Activated naive CD8-positive, alpha-beta T cell (primary cell): ENCODE data around the gene CREB3L1.
"Not testable (repeated sequence)": the region's sequence is repeated elsewhere in the genome, so short reads cannot be mapped to it uniquely, and the experiment has no call there.

ENCODE experiments used
- H3K27ac Mint-ChIP-seq: one replicate; pipeline ENCODE4 v1.8.0; 2021; ENCODE audit warnings: mixed read lengths
- H3K27me3 Mint-ChIP-seq: one replicate; pipeline ENCODE4 v1.8.0; 2021; ENCODE audit warnings: mixed read lengths
- H3K36me3 Mint-ChIP-seq: one replicate; pipeline ENCODE4 v1.8.0; 2021; ENCODE audit warnings: mixed read lengths
- H3K4me1 Mint-ChIP-seq: one replicate; pipeline ENCODE4 v1.8.0; 2021; ENCODE audit warnings: low read depth, mixed read lengths
- H3K4me3 Mint-ChIP-seq: one replicate; pipeline ENCODE4 v1.8.0; 2021; ENCODE audit warnings: mild to moderate bottlenecking, mixed read lengths
- H3K9me3 Mint-ChIP-seq: one replicate; pipeline ENCODE4 v1.8.0; 2021; ENCODE audit warnings: low read depth, mixed read lengths

The CREB3L1 gene

DNA sequence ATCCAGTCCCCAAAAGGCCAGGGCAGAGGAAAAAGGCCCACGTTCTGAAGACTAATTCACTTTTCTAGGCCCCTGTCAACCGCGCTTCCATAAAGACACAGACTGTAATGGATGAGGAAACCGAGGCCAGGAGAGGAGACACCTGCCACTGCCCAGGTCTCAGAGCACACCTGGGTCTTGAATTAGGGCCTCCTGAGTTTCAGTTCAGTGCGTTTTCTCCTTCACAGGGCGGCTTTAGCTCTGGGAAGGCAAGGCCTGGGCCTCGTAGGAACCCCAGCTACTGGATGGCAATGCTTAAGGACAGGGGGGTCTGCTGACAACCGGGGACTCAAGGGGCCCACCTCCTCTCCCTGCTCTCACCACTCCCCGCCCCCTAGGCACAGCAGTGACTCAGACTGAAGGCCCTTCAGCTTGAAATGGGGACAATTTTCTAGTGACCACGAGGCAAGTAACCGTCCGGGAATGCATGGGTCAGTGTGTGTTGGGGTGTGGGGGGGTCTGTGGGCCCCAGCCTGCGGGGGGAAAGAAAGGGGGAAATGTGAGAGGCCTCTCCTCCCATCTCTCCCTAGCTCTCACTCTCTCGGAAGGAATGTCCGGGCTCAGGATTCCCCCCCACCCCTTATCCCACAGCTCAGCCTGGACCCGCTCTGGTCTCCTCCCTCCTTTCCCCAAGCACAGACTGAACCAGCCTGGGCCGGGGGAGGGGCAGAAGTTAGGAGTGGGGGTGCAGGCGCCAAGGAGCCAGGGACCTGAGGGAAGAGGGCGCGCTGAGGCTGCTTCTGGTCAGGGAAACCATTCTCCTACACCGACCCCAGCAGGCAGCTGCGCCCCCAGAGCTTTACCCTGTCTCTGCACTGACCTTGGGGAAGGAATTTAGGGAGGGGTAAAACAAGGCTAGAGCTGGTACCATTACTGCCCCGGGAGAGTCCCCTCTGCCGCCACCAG lies 17.2 kb downstream of the CREB3L1 start:
- peak overlapping the region; percentile 52 for H3K4me3 Mint-ChIP-seq
- no peaks in the 10 kb centered on the region for H3K36me3 Mint-ChIP-seq
- H3K27ac Mint-ChIP-seq = no peak overlapping the region
- H3K9me3 Mint-ChIP-seq = no peaks in the 10 kb centered on the region
- H3K27me3 Mint-ChIP-seq = no peaks in the 10 kb centered on the region
- H3K4me1 Mint-ChIP-seq = peaks cover 4% of the 10 kb centered on the region

DNA sequence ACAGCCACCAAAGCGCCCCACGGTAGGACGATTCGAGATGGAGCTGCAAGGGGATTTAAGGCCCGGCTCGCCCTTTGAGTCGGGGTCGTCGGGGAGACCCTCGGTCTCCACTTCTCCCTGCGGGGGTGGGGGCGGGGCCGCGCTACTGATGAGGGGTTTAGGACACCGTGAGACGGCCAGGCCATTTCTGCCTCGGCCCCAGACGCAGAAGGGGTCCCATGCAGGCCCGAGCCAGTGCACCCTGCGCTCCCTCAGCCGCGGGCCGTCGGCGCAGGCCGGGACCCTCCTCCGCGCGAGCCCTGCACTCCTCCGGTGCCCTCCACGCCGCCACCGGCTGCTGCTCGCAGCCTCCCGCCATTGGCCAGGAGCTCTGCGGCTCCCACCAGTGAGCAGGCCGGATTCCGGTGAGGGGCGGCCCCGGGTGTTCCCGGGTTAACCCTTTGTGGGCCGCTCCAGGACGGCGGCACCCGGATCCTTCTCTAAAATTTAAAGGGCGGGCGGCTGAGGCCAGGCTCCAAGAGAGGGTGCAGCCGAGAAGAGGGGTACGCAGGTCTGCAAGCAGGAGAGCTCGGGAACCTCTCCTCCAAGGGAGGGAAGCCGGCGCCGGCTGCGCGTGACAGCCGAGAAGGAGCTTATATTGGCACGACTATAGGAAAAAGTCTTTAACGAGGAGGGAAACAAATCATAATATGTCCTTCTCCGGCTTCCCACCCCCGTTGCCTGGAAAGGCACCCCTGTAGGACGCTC lies 18.0 kb downstream of the CREB3L1 start:
- peaks cover 4% of the 10 kb centered on the region for H3K4me1 Mint-ChIP-seq
- H3K36me3 Mint-ChIP-seq = no peaks in the 10 kb centered on the region
- H3K27me3 Mint-ChIP-seq = no peaks in the 10 kb centered on the region
- no peaks in the 10 kb centered on the region for H3K9me3 Mint-ChIP-seq
- H3K27ac Mint-ChIP-seq = no peak overlapping the region
- peak overlapping the region; percentile 88 for H3K4me3 Mint-ChIP-seq

DNA sequence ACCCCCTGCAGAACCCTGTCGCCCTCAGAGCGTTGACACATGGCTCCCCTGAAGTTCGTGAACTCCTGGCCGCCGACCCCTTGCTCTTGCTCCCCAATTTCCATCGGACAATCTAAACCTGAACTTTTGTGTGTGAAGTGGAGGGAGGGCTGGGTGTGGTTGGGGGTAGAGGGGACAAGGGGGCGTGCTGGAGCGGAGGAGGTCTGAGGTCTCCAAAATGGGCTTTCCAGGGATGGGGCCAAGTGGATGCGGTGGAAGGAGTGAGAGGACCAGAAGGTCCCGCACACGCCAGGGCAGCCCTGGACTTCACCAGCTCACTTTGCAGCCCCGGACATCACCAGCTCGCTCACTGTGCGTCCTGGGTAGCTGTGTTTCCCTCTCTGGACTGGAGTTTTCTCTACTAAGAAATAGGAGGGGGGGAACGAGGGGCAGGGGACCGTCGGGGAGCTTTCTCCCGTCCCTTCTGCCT lies 18.6 kb downstream of the CREB3L1 start:
- Mint-ChIP-seq H3K36me3 (no peaks in the 10 kb centered on the region), H3K27ac (no peak overlapping the region), H3K4me3 (peak overlapping the region; percentile 88), H3K27me3 (no peaks in the 10 kb centered on the region), H3K4me1 (peaks cover 4% of the 10 kb centered on the region), H3K9me3 (no peaks in the 10 kb centered on the region)

DNA sequence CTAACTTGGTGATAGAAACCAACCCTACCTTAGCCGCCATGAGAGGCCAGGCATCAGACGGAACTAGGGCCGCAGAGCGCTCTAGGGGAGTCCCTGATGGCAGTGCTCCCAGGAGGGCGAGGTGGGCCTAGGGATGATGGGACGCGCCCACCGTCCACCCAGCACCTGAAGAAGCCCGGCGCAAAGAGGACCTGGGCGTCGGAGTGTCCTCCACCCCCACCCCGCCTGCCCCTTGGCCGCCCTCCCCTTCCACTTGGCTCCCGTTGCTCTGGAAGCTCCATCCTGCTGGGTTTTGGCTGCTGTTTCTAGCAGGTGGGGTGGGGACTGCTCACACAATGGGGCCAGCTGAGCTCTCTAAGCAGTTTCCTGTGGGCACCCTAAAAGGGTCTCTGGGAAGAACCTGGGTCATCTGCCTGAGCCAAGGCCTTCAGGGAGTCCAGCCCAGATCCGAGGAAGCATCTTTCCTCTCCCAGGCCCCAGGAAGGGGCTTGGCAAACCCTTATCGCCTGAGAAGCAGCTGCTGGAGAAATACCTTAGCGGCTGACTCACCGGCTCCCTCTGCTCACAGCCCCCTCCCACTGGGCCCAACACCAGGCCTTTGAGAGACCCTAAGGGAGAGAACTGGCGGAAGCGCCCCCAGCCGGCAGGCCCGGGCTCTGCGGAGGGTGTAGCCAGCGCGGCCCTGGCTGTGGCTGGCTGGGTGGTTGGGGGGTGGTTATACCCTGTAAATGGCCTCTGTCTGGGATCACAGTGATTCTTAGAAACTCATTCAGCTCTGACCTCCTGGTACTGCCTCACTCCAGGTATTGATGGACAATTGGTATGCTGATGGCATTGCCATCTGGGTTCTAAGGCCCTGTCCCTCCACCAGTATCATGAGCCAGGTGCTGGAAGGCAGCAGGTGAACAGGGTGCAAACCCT lies 19.3 kb downstream of the CREB3L1 start:
- Mint-ChIP-seq H3K36me3 (no peaks in the 10 kb centered on the region), H3K27ac (no peak overlapping the region), H3K4me3 (peak overlapping the region; percentile 88), H3K9me3 (no peaks in the 10 kb centered on the region), H3K4me1 (peaks cover 4% of the 10 kb centered on the region), H3K27me3 (no peaks in the 10 kb centered on the region)

DNA sequence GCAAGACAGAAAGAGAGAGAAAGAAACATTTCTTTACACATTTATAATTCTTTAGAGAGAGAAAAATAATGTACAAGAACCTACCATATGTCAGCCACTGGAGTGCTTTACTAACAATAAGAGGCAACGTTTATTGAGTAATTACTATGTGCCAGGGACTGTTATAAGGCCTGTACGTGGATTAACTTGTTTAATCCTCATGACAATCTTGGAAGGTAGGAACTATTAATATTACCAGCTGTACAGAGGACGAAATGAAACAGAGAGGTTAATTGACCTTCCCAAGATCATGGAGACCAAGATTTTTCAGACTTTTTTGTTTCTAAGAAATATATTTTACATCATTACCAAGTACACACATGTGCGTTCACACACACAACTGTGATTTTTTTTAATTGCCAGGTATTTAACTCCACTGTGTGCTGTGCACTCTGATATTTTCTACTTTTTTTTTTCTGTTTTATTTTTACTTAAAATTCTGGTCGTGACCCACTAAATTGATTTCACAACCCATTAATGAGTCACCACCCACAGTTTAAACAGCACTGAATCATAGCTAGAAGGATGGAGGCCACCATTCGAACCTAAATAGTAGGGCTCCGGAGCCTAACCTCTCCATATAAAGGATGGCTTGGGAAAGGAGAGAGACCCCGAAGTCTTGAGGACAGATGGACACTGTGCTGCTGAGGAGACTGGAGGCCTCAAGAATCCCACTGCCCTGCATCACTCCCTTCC lies 21.4 kb downstream of the CREB3L1 start:
- Mint-ChIP-seq H3K27me3 (no peaks in the 10 kb centered on the region), H3K36me3 (no peaks in the 10 kb centered on the region), H3K27ac (no peak overlapping the region), H3K9me3 (no peaks in the 10 kb centered on the region), H3K4me1 (peaks cover 4% of the 10 kb centered on the region), H3K4me3 (no peak overlapping the region)

DNA sequence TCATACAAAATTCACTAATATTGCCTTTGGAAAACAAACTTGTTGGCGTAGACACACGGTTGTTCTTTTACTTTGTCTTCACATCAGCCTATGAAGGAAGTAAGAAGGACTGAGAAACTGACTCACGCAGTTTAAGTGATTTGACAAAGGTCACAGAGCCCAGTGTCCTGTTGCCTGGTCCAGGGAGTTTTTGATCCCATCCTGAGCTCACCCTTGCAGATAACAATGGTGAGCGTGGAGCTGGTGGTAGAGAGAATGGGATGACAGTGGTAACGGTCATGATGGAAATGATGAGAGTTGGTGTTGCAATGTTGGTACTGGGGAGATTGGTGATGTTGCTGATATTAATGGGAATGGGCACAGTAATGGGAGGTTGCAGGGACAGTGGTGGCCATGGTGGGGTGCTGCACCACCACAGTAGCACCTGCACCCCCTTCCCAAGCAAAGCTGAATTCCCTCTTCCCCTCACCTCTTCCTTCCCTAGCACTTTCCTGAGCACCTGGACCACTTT lies 22.0 kb downstream of the CREB3L1 start:
- Mint-ChIP-seq H3K36me3 (no peaks in the 10 kb centered on the region), H3K9me3 (no peaks in the 10 kb centered on the region), H3K4me3 (no peak overlapping the region), H3K27me3 (no peaks in the 10 kb centered on the region), H3K4me1 (peaks cover 4% of the 10 kb centered on the region), H3K27ac (no peak overlapping the region)

DNA sequence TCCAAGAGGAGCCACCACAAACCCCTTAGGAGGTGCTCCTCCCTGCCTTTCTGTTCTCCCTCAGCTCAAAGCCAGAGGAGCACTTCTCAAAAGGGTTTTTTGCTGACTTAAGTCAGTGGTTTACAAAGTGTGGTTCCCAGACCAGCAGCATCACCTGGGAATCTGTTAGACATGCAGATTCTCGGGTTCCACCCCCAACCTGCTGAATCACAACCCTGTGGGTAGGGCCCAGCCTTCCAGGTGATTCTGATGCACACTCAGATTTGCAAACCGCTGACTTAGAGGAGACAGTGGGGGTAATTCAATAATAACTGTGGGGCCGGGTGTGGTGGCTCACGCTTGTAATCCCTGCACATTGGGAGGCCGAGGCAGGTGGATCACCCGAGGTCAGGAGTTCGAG lies 22.8 kb downstream of the CREB3L1 start:
- no peak overlapping the region for H3K27ac Mint-ChIP-seq
- H3K36me3 Mint-ChIP-seq = no peaks in the 10 kb centered on the region
- peaks cover 4% of the 10 kb centered on the region for H3K4me1 Mint-ChIP-seq
- H3K4me3 Mint-ChIP-seq = no peak overlapping the region
- no peaks in the 10 kb centered on the region for H3K27me3 Mint-ChIP-seq
- H3K9me3 Mint-ChIP-seq = no peaks in the 10 kb centered on the region

DNA sequence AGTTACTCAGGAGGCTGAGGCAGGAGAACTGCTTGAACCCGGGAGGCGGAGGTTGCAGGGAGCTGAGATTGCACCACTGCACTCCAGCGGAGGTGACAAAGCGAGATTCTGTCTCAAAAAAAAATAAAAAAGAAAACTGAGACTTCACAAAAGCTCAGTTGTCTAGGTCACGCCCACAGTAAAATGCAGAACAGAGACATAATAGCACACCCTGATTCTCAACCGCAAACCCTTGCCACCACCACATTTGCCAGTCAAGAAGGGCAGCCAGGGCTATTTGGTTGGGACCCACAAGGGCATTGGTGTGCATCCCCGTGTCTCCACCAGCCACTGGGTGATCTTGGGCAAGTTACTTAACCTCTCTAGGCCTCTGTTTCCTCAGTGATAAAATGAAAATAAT lies 25.4 kb downstream of the CREB3L1 start:
- Mint-ChIP-seq H3K4me3 (no peak overlapping the region), H3K9me3 (no peaks in the 10 kb centered on the region), H3K4me1 (peaks cover 4% of the 10 kb centered on the region), H3K36me3 (no peaks in the 10 kb centered on the region), H3K27me3 (no peaks in the 10 kb centered on the region), H3K27ac (no peak overlapping the region)

DNA sequence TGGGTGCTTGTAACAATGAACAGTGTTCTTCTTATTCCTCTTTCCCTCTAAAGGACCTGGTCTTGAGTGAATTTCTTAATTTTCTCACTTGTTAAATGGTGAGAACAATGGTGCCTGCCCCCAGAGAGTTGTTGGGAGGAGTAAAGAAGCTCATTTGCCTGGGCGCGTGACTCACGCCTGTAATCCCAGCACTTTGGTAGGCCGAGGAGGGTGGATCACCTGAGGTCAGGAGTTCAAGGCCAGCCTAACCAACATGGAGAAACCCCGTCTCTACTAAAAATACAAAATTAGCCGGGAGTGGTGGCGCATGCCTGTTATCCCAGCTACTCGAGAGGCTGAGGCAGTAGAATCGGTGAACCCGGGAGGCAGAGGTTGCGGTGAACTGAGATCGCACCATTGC lies 26.6 kb downstream of the CREB3L1 start:
- H3K27ac Mint-ChIP-seq, H3K27me3 Mint-ChIP-seq, H3K36me3 Mint-ChIP-seq, H3K9me3 Mint-ChIP-seq, H3K4me3 Mint-ChIP-seq: not testable (repeated sequence)
- H3K4me1 Mint-ChIP-seq = peaks cover 11% of the 10 kb centered on the region

DNA sequence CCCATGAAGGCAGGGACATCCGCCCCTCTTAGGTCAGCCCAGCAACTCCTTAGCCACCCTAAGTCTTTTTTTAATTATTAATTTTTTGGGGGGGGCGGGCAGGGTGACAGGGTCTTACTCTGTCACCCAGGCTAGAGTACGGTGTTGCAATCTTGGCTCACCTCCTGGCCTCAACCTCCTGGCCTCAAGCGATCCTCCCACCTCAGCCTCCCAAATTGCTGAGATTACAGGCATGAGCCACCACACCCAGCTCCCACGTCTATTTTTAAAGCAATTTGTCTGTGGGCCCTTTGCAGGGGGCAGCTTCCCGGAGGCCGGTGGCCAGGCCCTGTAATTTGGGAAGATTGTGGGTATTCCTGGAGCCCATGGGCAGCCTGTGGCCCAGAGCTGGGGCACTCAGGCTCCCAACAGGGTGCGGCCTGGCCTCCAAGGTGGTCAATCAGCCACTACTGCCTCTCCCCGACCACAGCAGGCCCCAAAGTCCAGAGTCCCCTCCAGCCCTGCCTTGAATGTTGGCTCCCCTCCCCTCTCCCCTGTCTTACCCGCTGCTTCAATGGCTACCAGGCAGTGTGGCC lies 27.2 kb downstream of the CREB3L1 start:
- H3K27ac Mint-ChIP-seq = no peak overlapping the region
- no peaks in the 10 kb centered on the region for H3K36me3 Mint-ChIP-seq
- no peaks in the 10 kb centered on the region for H3K9me3 Mint-ChIP-seq
- H3K27me3 Mint-ChIP-seq = no peaks in the 10 kb centered on the region
- H3K4me1 Mint-ChIP-seq = peaks cover 15% of the 10 kb centered on the region
- H3K4me3 Mint-ChIP-seq = no peak overlapping the region

DNA sequence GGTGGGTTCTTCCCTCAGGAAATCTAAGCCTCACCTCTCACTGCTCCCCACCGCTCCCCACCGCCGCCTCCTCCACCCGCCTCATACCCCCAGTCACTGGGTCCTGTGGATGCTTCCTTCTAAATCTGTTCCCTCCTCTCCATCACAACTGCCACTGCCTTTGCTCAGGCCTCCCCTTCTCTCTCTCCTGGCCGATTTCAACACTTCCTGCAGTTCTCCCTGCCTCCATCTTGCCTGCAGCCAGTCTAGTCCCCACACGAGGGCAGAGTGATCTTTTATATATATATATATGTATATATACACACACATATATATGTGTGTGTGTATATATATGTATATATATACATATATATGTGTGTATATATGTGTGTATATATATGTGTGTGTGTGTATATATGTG lies 27.8 kb downstream of the CREB3L1 start:
- H3K36me3 Mint-ChIP-seq = no peaks in the 10 kb centered on the region
- H3K27me3 Mint-ChIP-seq = no peaks in the 10 kb centered on the region
- no peak overlapping the region for H3K4me3 Mint-ChIP-seq
- no peaks in the 10 kb centered on the region for H3K9me3 Mint-ChIP-seq
- H3K27ac Mint-ChIP-seq = no peak overlapping the region
- peaks cover 15% of the 10 kb centered on the region for H3K4me1 Mint-ChIP-seq

DNA sequence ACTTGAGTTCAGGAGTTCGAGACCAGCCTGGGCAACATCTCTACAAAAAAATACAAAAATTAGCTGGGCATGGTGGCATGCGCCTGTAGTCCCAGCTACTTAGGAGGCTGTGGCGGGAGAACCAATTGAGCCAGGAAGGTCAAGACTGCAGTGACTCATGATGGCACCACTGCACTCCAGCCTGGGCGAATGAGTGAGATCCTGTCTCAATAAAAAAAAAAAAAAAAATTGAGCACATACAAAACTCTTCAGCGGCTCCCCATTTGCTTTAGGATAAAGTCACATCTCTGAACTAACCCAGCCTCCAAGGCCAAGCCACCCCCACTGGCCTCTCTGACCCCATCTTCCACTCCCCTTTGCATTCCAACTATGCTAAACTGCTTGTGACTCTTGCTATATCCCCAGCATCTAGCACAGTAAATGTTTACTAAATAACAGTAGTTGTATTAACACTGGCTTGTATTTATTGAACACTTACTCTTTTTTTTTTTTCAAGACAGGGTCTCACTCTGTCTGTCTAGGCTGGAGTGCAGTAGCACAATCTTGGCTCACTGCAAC lies 28.9 kb downstream of the CREB3L1 start:
- peaks cover 15% of the 10 kb centered on the region for H3K4me1 Mint-ChIP-seq
- no peak overlapping the region for H3K4me3 Mint-ChIP-seq
- H3K36me3 Mint-ChIP-seq = no peaks in the 10 kb centered on the region
- no peaks in the 10 kb centered on the region for H3K9me3 Mint-ChIP-seq
- H3K27me3 Mint-ChIP-seq = no peaks in the 10 kb centered on the region
- no peak overlapping the region for H3K27ac Mint-ChIP-seq

DNA sequence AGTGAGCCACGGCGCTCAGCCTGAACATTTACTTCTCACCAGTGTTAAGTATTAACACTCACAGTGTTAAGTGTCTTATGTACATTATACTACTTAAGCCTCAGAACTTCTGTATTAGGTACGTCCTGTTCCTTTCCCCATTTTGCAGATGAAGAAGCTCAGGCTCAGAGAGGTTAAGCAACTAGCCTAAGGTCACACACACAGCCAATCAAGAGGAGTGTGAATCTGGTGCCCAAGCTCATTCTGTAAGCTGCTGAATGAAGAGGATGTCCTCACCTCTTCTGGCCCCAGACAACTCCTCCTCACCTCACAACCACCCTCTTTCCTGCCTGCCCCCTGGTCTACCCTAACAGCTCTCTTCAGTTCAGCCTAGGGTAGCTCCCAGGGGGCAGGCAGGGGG lies 29.9 kb downstream of the CREB3L1 start:
- Mint-ChIP-seq H3K27ac (no peak overlapping the region), H3K4me3 (no peak overlapping the region), H3K36me3 (no peaks in the 10 kb centered on the region), H3K27me3 (no peaks in the 10 kb centered on the region), H3K4me1 (peaks cover 15% of the 10 kb centered on the region), H3K9me3 (no peaks in the 10 kb centered on the region)
